Loucy (cell line): ENCODE measurements around the gene SH3RF3.

Source experiments
- H2AFZ ChIP-seq: fragments of 200-600 bp; sonication (generic); 2 replicates; pipeline ENCODE4 v1.6.0; 2016; ENCODE audit warnings: antibody characterized with exemption, mild to moderate bottlenecking, low read length, moderate library complexity
- H3F3A ChIP-seq: fragments of 200-600 bp; 2 replicates; pipeline ENCODE4 v1.6.0; 2016; ENCODE audit warnings: antibody characterized with exemption, low read depth, mild to moderate bottlenecking
- H3K27me3 ChIP-seq: fragments of 200-600 bp; sonication (generic); 2 replicates; pipeline ENCODE4 v1.6.1; 2014; ENCODE audit warnings: low read length, mild to moderate bottlenecking; ENCODE audit not compliant: insufficient read depth, poor library complexity, severe bottlenecking
- H3K36me3 ChIP-seq: fragments of 200-600 bp; sonication (generic); 2 replicates; pipeline ENCODE4 v1.6.1; 2016; ENCODE audit warnings: low read length; ENCODE audit not compliant: insufficient read depth
- H3K4me1 ChIP-seq: fragments of 200-600 bp; sonication (generic); 2 replicates; pipeline ENCODE4 v1.5.1; 2014; ENCODE audit warnings: low read length, mild to moderate bottlenecking; ENCODE audit not compliant: insufficient read depth, poor library complexity, severe bottlenecking
- H3K4me2 ChIP-seq: fragments of 200-600 bp; sonication (generic); 2 replicates; pipeline ENCODE4 v1.6.0; 2014; ENCODE audit warnings: antibody characterized with exemption, low read length, low read depth, mild to moderate bottlenecking; ENCODE audit not compliant: poor library complexity, severe bottlenecking
- H3K4me3 ChIP-seq: fragments of 200-600 bp; sonication (generic); 2 replicates; pipeline ENCODE4 v1.5.1; 2014; ENCODE audit warnings: low read length, mild to moderate bottlenecking, mixed read lengths; ENCODE audit not compliant: poor library complexity, severe bottlenecking
- H3K79me2 ChIP-seq: fragments of 200-600 bp; sonication (generic); 2 replicates; pipeline ENCODE4 v1.6.1; 2014; ENCODE audit warnings: low read length; ENCODE audit not compliant: insufficient read depth
- H3K9ac ChIP-seq: fragments of 200-600 bp; sonication (generic); 2 replicates; pipeline ENCODE4 v1.6.0; 2014; ENCODE audit warnings: mild to moderate bottlenecking, low read depth, low read length, moderate library complexity; ENCODE audit not compliant: poor library complexity, severe bottlenecking
- H3K9me2 ChIP-seq: fragments of 200-600 bp; sonication (generic); replicated peaks from 2 replicates; pipeline ENCODE4 v1.6.1; 2016; ENCODE audit warnings: low read depth, low read length, mixed read lengths
- H3K9me3 ChIP-seq: fragments of 200-600 bp; sonication (generic); 2 replicates; pipeline ENCODE4 v1.6.1; 2014; ENCODE audit warnings: mild to moderate bottlenecking, antibody characterized with exemption, low read length, low read depth; ENCODE audit not compliant: insufficient read depth
- H4K20me1 ChIP-seq: fragments of 200-600 bp; sonication (generic); 2 replicates; pipeline ENCODE4 v1.6.0; 2014; ENCODE audit warnings: antibody characterized with exemption, low read length, mild to moderate bottlenecking; ENCODE audit not compliant: insufficient read depth, poor library complexity, severe bottlenecking
- CTCF ChIP-seq: fragments of 200-600 bp; sonication (generic); conservative IDR thresholded peaks from 2 replicates; pipeline ENCODE4 v1.5.1; 2014; ENCODE audit warnings: mild to moderate bottlenecking, antibody characterized with exemption, low read length
- EZH2phosphoT487 ChIP-seq: fragments of 200-600 bp; IDR thresholded peaks from 2 replicates; pipeline ENCODE4 v1.6.1; 2018; ENCODE audit warnings: antibody characterized with exemption, mild to moderate bottlenecking, moderate library complexity, borderline replicate concordance

Gene SH3RF3

DNA sequence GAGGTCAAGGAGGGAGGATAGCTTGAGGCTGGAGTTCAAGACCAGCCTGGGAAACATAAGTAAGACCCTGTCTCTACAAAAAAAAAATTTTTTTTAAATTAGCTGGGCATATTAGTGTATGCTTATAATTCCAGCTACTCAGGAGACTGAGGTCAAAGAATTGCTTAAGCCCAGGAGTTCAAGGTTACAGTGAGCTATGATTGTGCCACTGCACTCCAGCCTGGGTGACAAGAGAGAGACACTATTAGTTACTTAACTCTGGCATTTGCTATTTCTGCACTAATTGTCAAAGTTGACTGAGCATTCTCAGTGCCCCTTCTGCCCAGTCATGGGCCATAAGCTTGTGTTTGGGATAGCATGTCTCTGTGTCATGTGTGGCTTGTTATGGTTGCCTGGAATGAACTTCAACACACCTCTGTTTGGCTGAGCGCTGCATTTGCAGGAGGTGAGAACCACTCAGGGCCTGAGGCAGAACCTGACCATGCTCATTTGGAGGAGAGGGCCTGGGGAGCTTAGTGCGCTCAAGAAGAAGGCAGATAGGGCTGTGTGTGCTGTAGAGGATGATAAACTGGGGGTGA lies 77.7 kb downstream of the SH3RF3 start:
- peaks cover 9% of the 10 kb centered on the region; the same call in 1 of the 2 replicates for H3K79me2 ChIP-seq
- no peaks in the 10 kb centered on the region for H4K20me1 ChIP-seq
- no peaks in the 10 kb centered on the region for H3K9me2 ChIP-seq
- TF ChIP-seq EZH2phosphoT487 (no peak), CTCF (no peak)
- no peaks in the 10 kb centered on the region for H3K9me3 ChIP-seq
- no peak overlapping the region for H3K9ac ChIP-seq
- H2AFZ ChIP-seq: no peak overlapping the region
- no peaks in the 10 kb centered on the region for H3K36me3 ChIP-seq
- no peaks in the 10 kb centered on the region for H3K27me3 ChIP-seq
- no peak overlapping the region for H3K4me3 ChIP-seq
- H3K4me1 ChIP-seq: peaks cover 7% of the 10 kb centered on the region
- H3K4me2 ChIP-seq: no peak overlapping the region
- no peaks in the 10 kb centered on the region for H3F3A ChIP-seq

GRCh38 chr2:109207176-109207575 lies 78.2 kb downstream of the SH3RF3 start:
- TF ChIP-seq CTCF (no peak), EZH2phosphoT487 (no peak)
- peaks cover 9% of the 10 kb centered on the region; the same call in 1 of the 2 replicates for H3K79me2 ChIP-seq
- no peak overlapping the region for H2AFZ ChIP-seq
- H3K9ac ChIP-seq: no peak overlapping the region
- H3K9me3 ChIP-seq: no peaks in the 10 kb centered on the region
- no peak overlapping the region for H3K4me3 ChIP-seq
- H3K4me2 ChIP-seq: no peak overlapping the region
- H3K4me1 ChIP-seq: peaks cover 7% of the 10 kb centered on the region
- H3K9me2 ChIP-seq: no peaks in the 10 kb centered on the region
- H3F3A ChIP-seq: no peaks in the 10 kb centered on the region
- no peaks in the 10 kb centered on the region for H3K36me3 ChIP-seq
- H3K27me3 ChIP-seq: no peaks in the 10 kb centered on the region
- no peaks in the 10 kb centered on the region for H4K20me1 ChIP-seq

DNA sequence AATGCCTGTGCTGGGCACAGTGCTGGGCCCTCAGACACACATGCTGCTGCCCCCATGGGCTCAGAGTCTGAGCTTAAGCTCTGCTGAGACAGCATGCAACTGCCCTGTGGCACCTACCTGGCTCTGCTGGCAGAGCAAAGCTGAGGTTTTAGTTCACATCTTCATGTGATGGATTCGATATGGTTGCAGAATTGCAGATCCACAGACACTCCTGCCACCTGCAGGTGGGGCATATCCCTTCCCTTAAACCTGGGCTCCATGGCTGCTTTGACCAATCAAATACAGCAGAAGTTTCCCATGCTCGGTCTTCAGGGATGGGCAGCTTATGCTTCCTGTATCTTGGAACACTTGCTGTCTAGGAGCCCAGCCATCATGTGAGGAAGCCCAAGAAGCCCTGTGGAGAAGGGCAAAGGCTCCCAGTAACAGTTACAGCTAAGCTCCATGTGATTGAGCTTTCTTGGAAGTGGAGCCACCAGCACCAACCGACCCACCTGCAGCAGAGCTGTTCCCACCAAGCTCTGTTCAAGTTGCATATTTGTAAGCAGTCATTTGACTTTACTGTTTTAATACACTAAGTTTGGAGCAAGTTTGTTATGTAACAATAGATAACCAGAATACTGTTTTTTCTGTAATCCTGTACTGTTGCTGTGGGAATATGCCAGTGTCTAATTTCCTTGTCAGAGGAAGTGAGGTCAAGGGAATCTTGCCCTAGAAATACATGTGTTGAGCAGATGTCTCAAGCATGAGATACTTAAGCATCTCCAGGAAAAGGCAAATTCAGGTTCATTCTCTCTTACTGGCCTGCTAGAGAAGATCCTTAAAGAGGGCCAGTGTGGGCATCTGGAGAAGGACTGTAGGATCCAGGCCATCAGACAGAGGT lies 79.3 kb downstream of the SH3RF3 start:
- no peaks in the 10 kb centered on the region for H3K36me3 ChIP-seq
- peak; percentile 60 for TF ChIP-seq CTCF
- no peak for TF ChIP-seq EZH2phosphoT487
- H2AFZ ChIP-seq: no peak overlapping the region
- H3K4me2 ChIP-seq: no peak overlapping the region
- peaks cover 15% of the 10 kb centered on the region for H3K4me1 ChIP-seq
- H3K4me3 ChIP-seq: no peak overlapping the region
- H3K9me2 ChIP-seq: no peaks in the 10 kb centered on the region
- H3F3A ChIP-seq: no peaks in the 10 kb centered on the region
- no peaks in the 10 kb centered on the region for H3K27me3 ChIP-seq
- H4K20me1 ChIP-seq: no peaks in the 10 kb centered on the region
- peaks cover 9% of the 10 kb centered on the region; the same call in 1 of the 2 replicates for H3K79me2 ChIP-seq
- no peak overlapping the region for H3K9ac ChIP-seq
- no peaks in the 10 kb centered on the region for H3K9me3 ChIP-seq
